HCT116 (cell line): ENCODE measurements around the gene CAP2. TPM values are rescaled to one million over a fixed set of nuclear protein-coding genes. Genes with fewer than 3 reads are reported as not detected.

Source experiments
- ATAC-seq: fragments of 200-7000 bp; cut with Tn5 transposase; 2 replicates; pipeline ENCODE4 v1.9.1; 2020; ENCODE audit warnings: mild to moderate bottlenecking, moderate library complexity
- BruUV-seq: library from RNA; stranded (reverse); fragments of 400-500 nt; replicated peaks from 2 replicates; lab custom pipeline; 2021; lab: Mats Ljungman, UMichigan
- CTCF ChIA-PET: fragments of 300-600 bp; sonication (Branson Sonifier 250); formaldehyde crosslinking; loops from one replicate; lab custom pipeline; 2021; ENCODE audit warnings: antibody characterized with exemption; lab: Charles Lee
- POLR2A ChIA-PET: fragments of 300-600, 350-600 bp; sonication (Branson Sonifier 250); formaldehyde crosslinking; loops from one replicate; lab custom pipeline; 2021; ENCODE audit warnings: antibody characterized with exemption; lab: Charles Lee
- RAD21 ChIA-PET, 2 experiments: fragments of 300-600 bp; sonication (Branson Sonifier 250); formaldehyde crosslinking; loops; one replicate each; lab custom pipeline; 2023; ENCODE audit warnings: low total read pairs in 2 of 2; ENCODE audit not compliant: uncharacterized antibody in 2 of 2, unreplicated experiment in 2 of 2, low non-redundant PET in 1 of 2; lab: Charles Lee
- DNase-seq: peaks from one replicate; pipeline ENCODE4 v3.0.0-alpha.2; 2010; ENCODE audit warnings: low read depth, low spot score
- H2AFZ ChIP-seq: fragments of 200-600 bp; shearing (Covaris generic), sonication (generic); 2 replicates; pipeline ENCODE4 v1.6.1; 2017; ENCODE audit warnings: low read depth, mixed run types, mixed read lengths, antibody characterized with exemption, low read length; ENCODE audit not compliant: poor library complexity, severe bottlenecking
- H3K27ac ChIP-seq: 2 replicates; pipeline ENCODE4 v1.5.1; 2012; ENCODE audit warnings: low read depth, low read length
- H3K27me3 ChIP-seq: fragments of 200-600 bp; sonication (generic); 2 replicates; pipeline ENCODE4 v1.6.1; 2016; ENCODE audit warnings: mixed run types, low read length, mixed read lengths; ENCODE audit not compliant: insufficient read depth
- H3K36me3 ChIP-seq, 2 experiments: fragments of 200-500 bp in 1 of 2; fragments of 200-600 bp in 1 of 2; sonication (Bioruptor generic) in 1 of 2; sonication (generic) in 1 of 2; 2 replicates each; pipeline versions ENCODE4 v1.5.1 to v1.6.1; 2014 to 2016; ENCODE audit warnings: low read length in 2 of 2, inconsistent platforms in 1 of 2, mixed read lengths in 1 of 2, mixed run types in 1 of 2; ENCODE audit not compliant: insufficient read depth in 2 of 2, control insufficient read depth in 1 of 2
- H3K4me1 ChIP-seq, 2 experiments: fragments of 200-600 bp in 1 of 2; sonication (generic) in 1 of 2; 2 replicates each; pipeline versions ENCODE4 v1.5.1 to v1.6.1; 2012 to 2017; ENCODE audit warnings: low read length in 2 of 2, inconsistent platforms in 1 of 2, mild to moderate bottlenecking in 1 of 2, mixed read lengths in 1 of 2, mixed run types in 1 of 2, moderate library complexity in 1 of 2; ENCODE audit not compliant: insufficient read depth in 2 of 2, control insufficient read depth in 1 of 2
- H3K4me2 ChIP-seq: fragments of 200-600 bp; sonication (generic); 2 replicates; pipeline ENCODE4 v1.6.1; 2017; ENCODE audit warnings: mixed run types, low read length, mixed read lengths
- H3K4me3 ChIP-seq, 2 experiments: fragments of 200-600 bp in 1 of 2; sonication (generic) in 1 of 2; replicated peaks in 1 of 2; 2 replicates each; pipeline ENCODE4 v1.5.1; 2011 to 2016; ENCODE audit warnings: low read length in 2 of 2, control low read depth in 1 of 2, low read depth in 1 of 2, mild to moderate bottlenecking in 1 of 2, mixed read lengths in 1 of 2, mixed run types in 1 of 2
- H3K79me2 ChIP-seq: fragments of 200-600 bp; sonication (generic); 2 replicates; pipeline ENCODE4 v1.6.1; 2017; ENCODE audit warnings: mild to moderate bottlenecking, mixed run types, low read length, moderate library complexity, mixed read lengths; ENCODE audit not compliant: insufficient read depth
- H3K9ac ChIP-seq: fragments of 200-600 bp; sonication (generic); 2 replicates; pipeline ENCODE4 v1.6.1; 2016; ENCODE audit warnings: low read length, mixed read lengths
- H3K9me2 ChIP-seq: fragments of 200-600 bp; sonication (generic), shearing (Covaris generic); 2 replicates; pipeline ENCODE4 v1.6.1; 2017; ENCODE audit warnings: mixed run types, mild to moderate bottlenecking, moderate library complexity; ENCODE audit not compliant: insufficient read depth
- H3K9me3 ChIP-seq, 2 experiments: fragments of 200-500 bp in 1 of 2; fragments of 200-600 bp in 1 of 2; sonication (Bioruptor generic) in 1 of 2; sonication (generic) in 1 of 2; 2 replicates each; pipeline ENCODE4 v1.6.1; 2014 to 2017; ENCODE audit warnings: low read length in 2 of 2, mixed read lengths in 2 of 2, inconsistent platforms in 1 of 2, low read depth in 1 of 2, mild to moderate bottlenecking in 1 of 2, mixed run types in 1 of 2, moderate library complexity in 1 of 2; ENCODE audit not compliant: control insufficient read depth in 1 of 2, insufficient read depth in 1 of 2
- H4K20me1 ChIP-seq: fragments of 200-600 bp; sonication (generic), shearing (Covaris generic); 2 replicates; pipeline ENCODE4 v1.6.1; 2017; ENCODE audit warnings: mixed run types, mild to moderate bottlenecking, moderate library complexity; ENCODE audit not compliant: insufficient read depth
- ATF3 ChIP-seq: IDR thresholded peaks from 2 replicates; pipeline ENCODE4 v1.6.1; 2012
- CBX3 ChIP-seq: IDR thresholded peaks from 2 replicates; pipeline ENCODE4 v1.6.1; 2012; ENCODE audit warnings: low read depth
- CEBPB ChIP-seq: IDR thresholded peaks from 2 replicates; pipeline ENCODE4 v1.6.1; 2012; ENCODE audit warnings: low read depth
- EGR1 ChIP-seq: IDR thresholded peaks from 2 replicates; pipeline ENCODE4 v1.6.1; 2012; ENCODE audit warnings: low read depth
- ELF1 ChIP-seq: IDR thresholded peaks from 2 replicates; pipeline ENCODE4 v1.6.1; 2012; ENCODE audit warnings: low read depth, borderline replicate concordance
- EZH2 ChIP-seq: fragments of 200-600 bp; sonication (generic); IDR thresholded peaks from 2 replicates; pipeline ENCODE4 v1.6.1; 2017; ENCODE audit warnings: antibody characterized with exemption, mixed run types
- EZH2phosphoT487 ChIP-seq: fragments of 200-600 bp; IDR thresholded peaks from 2 replicates; pipeline ENCODE4 v1.6.1; 2018; ENCODE audit warnings: antibody characterized with exemption, borderline replicate concordance
- FOSL1 ChIP-seq: IDR thresholded peaks from 2 replicates; pipeline ENCODE4 v1.6.1; 2012; ENCODE audit warnings: low read depth
- JUND ChIP-seq: IDR thresholded peaks from 2 replicates; pipeline ENCODE4 v1.6.1; 2012
- POLR2A ChIP-seq: IDR thresholded peaks from 2 replicates; pipeline ENCODE4 v1.7.0; 2011; ENCODE audit warnings: borderline replicate concordance; ENCODE audit not compliant: insufficient read depth, insufficient read length; ENCODE audit errors: extremely low read depth
- RAD21 ChIP-seq: IDR thresholded peaks from 2 replicates; pipeline ENCODE4 v1.6.1; 2012; ENCODE audit warnings: low read depth, mild to moderate bottlenecking
- REST ChIP-seq: IDR thresholded peaks from 2 replicates; pipeline ENCODE4 v1.6.1; 2012; ENCODE audit warnings: low read depth
- SIN3A ChIP-seq: IDR thresholded peaks from 2 replicates; pipeline ENCODE4 v1.6.1; 2012; ENCODE audit warnings: low read depth
- SP1 ChIP-seq: IDR thresholded peaks from 2 replicates; pipeline ENCODE4 v1.6.1; 2012; ENCODE audit warnings: low read depth
- SRF ChIP-seq: IDR thresholded peaks from 2 replicates; pipeline ENCODE4 v1.6.1; 2012; ENCODE audit warnings: low read depth
- TCF7L2 ChIP-seq: IDR thresholded peaks from 2 replicates; pipeline ENCODE4 v1.7.0; 2011; ENCODE audit warnings: borderline replicate concordance, inconsistent platforms; ENCODE audit not compliant: insufficient read depth, insufficient read length; ENCODE audit errors: extremely low read depth
- YY1 ChIP-seq: IDR thresholded peaks from 2 replicates; pipeline ENCODE4 v1.6.1; 2011; ENCODE audit warnings: low read length, low read depth, moderate library complexity, mild to moderate bottlenecking; ENCODE audit not compliant: insufficient replicate concordance; ENCODE audit errors: extremely low read depth
- ZNF274 ChIP-seq: fragments of 200-500 bp; sonication (Bioruptor generic); IDR thresholded peaks from 2 replicates; pipeline ENCODE4 v1.6.1; 2014; ENCODE audit warnings: mild to moderate bottlenecking, low read depth, low read length, inconsistent platforms
- intact Hi-C: fragments of 100-400 bp; cut with micrococcal nuclease; formaldehyde crosslinking; loops from 2 replicates; pipeline ENCODE4 v1.10.0; 2022
- total RNA-seq: library from RNA; stranded (reverse); gene quantifications from one replicate; pipeline ENCODE4 v1.2.1, GENCODE V29; 2021; ENCODE audit not compliant: unreplicated experiment
- TF ChIP-seq, protein P1 (sequence below), 3 experiments: fragments of 200-600 bp in 1 of 3; sonication (generic) in 1 of 3; IDR thresholded peaks in 2 of 3; conservative IDR thresholded peaks in 1 of 3; 2 replicates each; pipeline ENCODE4 v1.5.1; 2012 to 2017; ENCODE audit warnings: low read depth in 2 of 3, low read length in 2 of 3, antibody characterized with exemption in 1 of 3, borderline replicate concordance in 1 of 3, control low read depth in 1 of 3, mild to moderate bottlenecking in 1 of 3, mixed read lengths in 1 of 3, mixed run types in 1 of 3, moderate library complexity in 1 of 3; ENCODE audit not compliant: insufficient read depth in 1 of 3

Gene CAP2
- total RNA-seq, 1 experiment from 2014 or later, result 3.8 TPM

GRCh38 chr6:17478946-17479345 lies 85.6 kb downstream of the CAP2 start:
- ATAC-seq (no peak), DNase-seq (no peak)
- TF ChIP-seq EZH2 (no peak), REST (no peak), ATF3 (no peak), EZH2phosphoT487 (no peak), RAD21 (no peak), SRF (no peak), FOSL1 (no peak), CBX3 (no peak), CEBPB (no peak), ELF1 (no peak), SP1 (no peak), TCF7L2 (no peak), POLR2A (no peak), JUND (no peak), YY1 (no peak), EGR1 (no peak), SIN3A (no peak), ZNF274 (no peak)
- TF ChIP-seq, protein P1, sequence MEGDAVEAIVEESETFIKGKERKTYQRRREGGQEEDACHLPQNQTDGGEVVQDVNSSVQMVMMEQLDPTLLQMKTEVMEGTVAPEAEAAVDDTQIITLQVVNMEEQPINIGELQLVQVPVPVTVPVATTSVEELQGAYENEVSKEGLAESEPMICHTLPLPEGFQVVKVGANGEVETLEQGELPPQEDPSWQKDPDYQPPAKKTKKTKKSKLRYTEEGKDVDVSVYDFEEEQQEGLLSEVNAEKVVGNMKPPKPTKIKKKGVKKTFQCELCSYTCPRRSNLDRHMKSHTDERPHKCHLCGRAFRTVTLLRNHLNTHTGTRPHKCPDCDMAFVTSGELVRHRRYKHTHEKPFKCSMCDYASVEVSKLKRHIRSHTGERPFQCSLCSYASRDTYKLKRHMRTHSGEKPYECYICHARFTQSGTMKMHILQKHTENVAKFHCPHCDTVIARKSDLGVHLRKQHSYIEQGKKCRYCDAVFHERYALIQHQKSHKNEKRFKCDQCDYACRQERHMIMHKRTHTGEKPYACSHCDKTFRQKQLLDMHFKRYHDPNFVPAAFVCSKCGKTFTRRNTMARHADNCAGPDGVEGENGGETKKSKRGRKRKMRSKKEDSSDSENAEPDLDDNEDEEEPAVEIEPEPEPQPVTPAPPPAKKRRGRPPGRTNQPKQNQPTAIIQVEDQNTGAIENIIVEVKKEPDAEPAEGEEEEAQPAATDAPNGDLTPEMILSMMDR (IDR thresholded peaks at IDR 0.05 in 2 of 3, conservative IDR thresholded peaks at IDR 0.05 in 1 of 3; ENCODE audit: borderline replicate concordance in 1 of 3, insufficient read depth in 1 of 3, low read depth in 2 of 3, low read length in 2 of 3), result no peak
- no peaks in the 10 kb centered on the region for H3K79me2 ChIP-seq
- no peaks in the 10 kb centered on the region for H3K9me2 ChIP-seq
- POLR2A ChIA-PET, result no interaction called here
- no TSS peak for BruUV-seq
- H3K4me2 ChIP-seq, result no peak overlapping the region
- H3K9me3 ChIP-seq, result no peaks in the 10 kb centered on the region
- no peaks in the 10 kb centered on the region for H4K20me1 ChIP-seq
- H3K4me1 ChIP-seq, result no peaks in the 10 kb centered on the region
- H3K4me3 ChIP-seq, result no peak overlapping the region
- H3K36me3 ChIP-seq, result no peaks in the 10 kb centered on the region
- H3K27me3 ChIP-seq, result no peaks in the 10 kb centered on the region
- no peak overlapping the region for H2AFZ ChIP-seq
- RAD21 ChIA-PET, result no interaction called here
- CTCF ChIA-PET, result no interaction called here
- no peak overlapping the region for H3K9ac ChIP-seq
- intact Hi-C loops, result no loop called here
- no peak overlapping the region for H3K27ac ChIP-seq
